ENCODE results near the gene OR8D1. TPM values are rescaled to one million over a fixed set of nuclear protein-coding genes. Genes with fewer than 3 reads are reported as not detected.

OR8D1 gene
- total RNA-seq, 4 donors from 2014 or later = not detected

- intact Hi-C loops (cut with DNase I; ENCODE audit: low total_unique reads) = no loop called here
- Histone ChIP-seq H3K27ac (no peak overlapping the region), H3K4me1 (no peaks in the 10 kb centered on the region), H3K27me3 (no peaks in the 10 kb centered on the region), H3K36me3 (no peaks in the 10 kb centered on the region), H3K9me3 (no peaks in the 10 kb centered on the region), H3K4me3 (no peak overlapping the region)
- TF ChIP-seq, protein P1, sequence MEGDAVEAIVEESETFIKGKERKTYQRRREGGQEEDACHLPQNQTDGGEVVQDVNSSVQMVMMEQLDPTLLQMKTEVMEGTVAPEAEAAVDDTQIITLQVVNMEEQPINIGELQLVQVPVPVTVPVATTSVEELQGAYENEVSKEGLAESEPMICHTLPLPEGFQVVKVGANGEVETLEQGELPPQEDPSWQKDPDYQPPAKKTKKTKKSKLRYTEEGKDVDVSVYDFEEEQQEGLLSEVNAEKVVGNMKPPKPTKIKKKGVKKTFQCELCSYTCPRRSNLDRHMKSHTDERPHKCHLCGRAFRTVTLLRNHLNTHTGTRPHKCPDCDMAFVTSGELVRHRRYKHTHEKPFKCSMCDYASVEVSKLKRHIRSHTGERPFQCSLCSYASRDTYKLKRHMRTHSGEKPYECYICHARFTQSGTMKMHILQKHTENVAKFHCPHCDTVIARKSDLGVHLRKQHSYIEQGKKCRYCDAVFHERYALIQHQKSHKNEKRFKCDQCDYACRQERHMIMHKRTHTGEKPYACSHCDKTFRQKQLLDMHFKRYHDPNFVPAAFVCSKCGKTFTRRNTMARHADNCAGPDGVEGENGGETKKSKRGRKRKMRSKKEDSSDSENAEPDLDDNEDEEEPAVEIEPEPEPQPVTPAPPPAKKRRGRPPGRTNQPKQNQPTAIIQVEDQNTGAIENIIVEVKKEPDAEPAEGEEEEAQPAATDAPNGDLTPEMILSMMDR (IDR thresholded peaks at IDR 0.05) = no peak
- no peak for TF ChIP-seq POLR2A (IDR thresholded peaks at IDR 0.05)
- DNase-seq = no peak
Observed at GRCh38 chr11:124339396-124340141, 25.8 kb upstream of the OR8D1 start.

DNA sequence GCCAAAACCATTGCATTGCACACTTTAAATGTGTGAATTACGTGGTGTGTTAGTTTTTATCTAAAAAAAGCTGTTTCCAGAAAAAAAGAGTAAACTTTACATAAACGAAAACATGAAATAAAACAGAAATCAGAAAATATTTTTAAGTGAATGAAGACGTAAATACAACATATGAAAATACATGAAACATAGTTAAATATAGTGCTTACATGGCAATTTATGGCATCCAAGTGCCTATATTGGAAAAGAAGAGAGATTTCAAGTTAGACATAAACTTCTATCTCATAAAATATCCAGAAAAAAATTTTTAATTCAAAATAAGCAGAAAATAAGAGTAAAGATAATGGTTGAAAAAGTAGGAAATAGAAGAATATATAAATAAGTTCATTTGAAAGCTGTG, 18.1 kb upstream of the OR8D1 start:
- no peaks in the 10 kb centered on the region for H3K9me3 ChIP-seq
- H3K4me1 ChIP-seq = no peaks in the 10 kb centered on the region
- H3K27ac ChIP-seq = no peak overlapping the region
- no peak overlapping the region for H3K4me3 ChIP-seq
- no peaks in the 10 kb centered on the region for H3K36me3 ChIP-seq
- TF ChIP-seq, protein P1 (IDR thresholded peaks at IDR 0.05) = no peak
- TF ChIP-seq POLR2A (IDR thresholded peaks at IDR 0.05) = no peak
- intact Hi-C loops (cut with DNase I; ENCODE audit: low total_unique reads) = no loop called here
- H3K27me3 ChIP-seq = peaks cover 0 to 5% of the 10 kb centered on the region in 2 donors
- no peak for DNase-seq

DNA sequence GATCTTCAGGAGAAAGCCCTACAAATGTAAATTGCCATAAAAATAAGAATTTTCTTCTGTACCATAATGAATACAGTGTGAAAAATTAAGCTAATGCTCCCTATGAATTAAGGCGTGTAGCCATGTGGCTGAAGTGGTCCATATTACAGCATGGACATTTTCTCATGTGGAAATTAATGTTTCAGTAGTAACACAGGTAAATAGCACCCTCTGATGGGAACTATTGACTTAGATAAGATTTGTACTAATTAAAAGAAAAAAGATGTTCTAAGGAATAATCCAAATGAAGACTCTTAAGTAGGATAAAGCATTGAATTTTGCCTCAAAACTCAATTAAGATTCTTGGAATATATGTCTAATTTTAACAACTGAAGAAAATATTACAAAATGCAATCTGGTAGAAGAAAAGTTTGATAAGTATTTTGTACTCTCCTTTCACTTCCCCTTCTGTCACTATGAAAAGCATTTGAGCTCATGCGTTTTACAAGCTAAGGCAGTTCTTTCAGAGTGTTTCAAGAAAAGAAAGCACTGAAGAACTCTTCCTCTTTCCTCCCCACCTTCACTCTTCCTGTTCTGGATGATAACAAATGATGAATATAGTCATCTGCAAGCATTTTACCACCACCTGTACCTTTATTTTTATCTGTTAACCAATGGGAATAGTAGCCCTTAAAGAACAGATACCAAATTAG, 16.2 kb upstream of the OR8D1 start:
- Histone ChIP-seq H3K9me3 (no peaks in the 10 kb centered on the region), H3K27me3 (peaks cover 0 to 5% of the 10 kb centered on the region in 2 donors), H3K4me3 (no peak overlapping the region), H3K27ac (no peak overlapping the region), H3K36me3 (no peaks in the 10 kb centered on the region), H3K4me1 (no peaks in the 10 kb centered on the region)
- TF ChIP-seq, protein P1 (IDR thresholded peaks at IDR 0.05) = no peak
- TF ChIP-seq POLR2A (IDR thresholded peaks at IDR 0.05) = no peak
- intact Hi-C loops (cut with DNase I; ENCODE audit: low total_unique reads) = no loop called here
- no peak for DNase-seq

DNA sequence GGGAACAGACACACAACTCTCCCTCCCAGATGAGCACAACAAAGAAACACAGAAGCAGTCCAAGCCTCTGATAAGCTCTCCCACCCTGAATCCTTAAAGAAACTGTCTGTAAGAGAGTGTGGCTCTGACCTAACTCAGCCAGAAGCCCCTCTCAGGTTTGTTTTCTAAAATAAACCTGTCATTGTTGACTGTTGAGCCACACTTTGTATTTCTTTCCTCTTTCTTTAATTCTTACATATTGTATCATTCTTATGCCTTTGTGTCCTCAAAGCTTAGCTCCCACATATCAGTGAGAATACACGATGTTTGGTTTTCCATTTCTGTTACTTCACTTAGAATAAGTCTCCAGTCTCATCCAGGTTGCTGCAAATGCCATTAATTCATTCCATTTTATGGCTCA, 14.0 kb upstream of the OR8D1 start:
- Histone ChIP-seq H3K36me3 (no peaks in the 10 kb centered on the region), H3K27me3 (peaks cover 0 to 5% of the 10 kb centered on the region in 2 donors), H3K4me3 (no peak overlapping the region), H3K4me1 (no peaks in the 10 kb centered on the region), H3K27ac (no peak overlapping the region), H3K9me3 (no peaks in the 10 kb centered on the region)
- intact Hi-C loops (cut with DNase I; ENCODE audit: low total_unique reads) = no loop called here
- no peak for TF ChIP-seq POLR2A (IDR thresholded peaks at IDR 0.05)
- TF ChIP-seq, protein P1 (IDR thresholded peaks at IDR 0.05) = no peak
- no peak for DNase-seq

GRCh38 chr11:124322356-124322755, 8.6 kb upstream of the OR8D1 start:
- H3K9me3 ChIP-seq = no peaks in the 10 kb centered on the region
- no peak overlapping the region for H3K27ac ChIP-seq
- H3K4me3 ChIP-seq = no peak overlapping the region
- no peak for DNase-seq
- intact Hi-C loops (cut with DNase I; ENCODE audit: low total_unique reads) = no loop called here
- H3K27me3 ChIP-seq = no peaks in the 10 kb centered on the region
- no peaks in the 10 kb centered on the region for H3K4me1 ChIP-seq
- H3K36me3 ChIP-seq = no peaks in the 10 kb centered on the region
- no peak for TF ChIP-seq POLR2A (IDR thresholded peaks at IDR 0.05)
- TF ChIP-seq, protein P1 (IDR thresholded peaks at IDR 0.05) = no peak
